Stimulated activated CD4-positive, alpha-beta T cell treated with anti-CD3 and anti-CD28 coated beads, Interleukin-15, amount 100 ng/mL, for 48 hours (primary cell): ENCODE measurements around the gene GABRG3.

ENCODE experiments used
- DNase-seq, 2 donors: peaks; one replicate each; pipeline ENCODE4 v3.0.0-alpha.2; 2020; ENCODE audit warnings: low read depth in 2 of 2

The GABRG3 gene

DNA sequence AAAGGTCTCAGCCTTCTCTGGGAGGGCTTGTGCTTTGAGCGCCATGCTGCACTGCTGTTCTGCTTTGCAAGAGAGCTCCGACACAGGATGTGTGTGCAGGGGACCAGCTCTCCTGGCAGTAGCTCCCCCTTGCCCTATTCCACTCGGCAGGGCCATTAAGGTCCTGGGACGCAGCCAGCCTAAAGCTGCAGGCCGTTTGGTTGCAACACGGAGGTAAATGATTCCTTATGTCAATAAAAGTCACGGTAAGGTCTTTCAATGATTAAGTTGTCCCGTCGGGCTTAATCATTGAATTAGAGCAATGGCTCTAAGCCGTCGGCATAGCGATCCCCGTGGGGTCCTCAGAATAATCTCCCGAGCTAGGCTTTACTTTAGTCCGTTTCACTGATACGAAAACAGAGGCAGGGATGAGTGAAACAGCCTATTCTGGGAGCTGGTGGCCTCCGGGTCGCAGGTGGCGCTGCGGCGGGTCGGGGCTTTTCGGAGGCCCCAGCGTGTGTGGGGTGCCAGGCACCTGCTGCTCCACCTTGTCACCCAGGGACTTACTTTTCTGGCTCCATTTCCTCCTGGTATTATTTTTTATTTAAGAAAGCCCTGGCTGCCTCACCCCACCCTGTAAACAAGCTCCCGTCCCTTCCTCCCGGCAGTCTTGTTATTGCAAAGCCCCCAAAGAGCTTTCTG lies 603.0 kb downstream of the GABRG3 start:
- no peak for DNase-seq

DNA sequence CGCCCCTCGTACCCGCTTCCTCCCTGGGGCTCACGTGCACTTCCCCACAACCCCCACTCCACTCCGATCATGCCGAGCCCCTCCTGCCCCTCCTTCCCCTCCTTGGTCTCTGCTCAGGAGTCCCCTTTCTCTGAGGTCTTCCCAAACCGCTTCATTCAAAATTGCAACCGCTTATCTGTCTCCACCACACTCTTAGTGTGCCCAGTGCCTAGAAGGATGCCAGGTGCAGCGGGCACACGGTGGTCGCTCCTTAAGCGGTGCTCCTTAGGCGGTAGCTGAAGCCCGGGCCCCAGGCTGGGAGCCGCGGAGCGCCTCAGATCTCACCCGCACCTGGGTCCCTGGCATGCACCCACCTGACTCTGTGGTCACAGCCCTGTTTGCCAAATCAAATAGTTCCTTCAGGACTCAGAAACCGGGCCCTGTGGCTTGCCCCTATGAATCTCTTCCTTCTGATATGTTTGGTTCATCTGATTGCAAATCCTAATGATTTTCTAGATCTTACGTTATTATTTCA lies 603.6 kb downstream of the GABRG3 start:
- no peak for DNase-seq

DNA sequence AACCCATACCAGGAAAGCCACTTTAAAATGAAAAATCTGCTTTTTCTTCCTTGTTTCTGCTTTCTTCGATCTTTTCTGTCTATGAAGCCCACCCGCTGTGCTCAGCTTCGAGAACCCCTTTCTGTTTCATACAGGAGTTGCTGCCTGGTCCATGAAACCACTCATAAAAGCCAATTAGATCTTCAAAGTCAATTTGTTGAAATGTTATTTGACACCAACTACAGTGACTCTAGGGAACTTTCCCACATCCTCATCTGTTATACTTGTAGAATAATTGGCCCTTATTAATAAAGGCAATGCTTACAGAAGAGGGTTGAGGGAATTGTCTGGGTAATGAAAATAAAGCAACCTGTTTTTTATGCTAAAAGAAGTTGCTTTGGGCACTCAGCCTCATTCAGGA lies 604.5 kb downstream of the GABRG3 start:
- no peak for DNase-seq

DNA sequence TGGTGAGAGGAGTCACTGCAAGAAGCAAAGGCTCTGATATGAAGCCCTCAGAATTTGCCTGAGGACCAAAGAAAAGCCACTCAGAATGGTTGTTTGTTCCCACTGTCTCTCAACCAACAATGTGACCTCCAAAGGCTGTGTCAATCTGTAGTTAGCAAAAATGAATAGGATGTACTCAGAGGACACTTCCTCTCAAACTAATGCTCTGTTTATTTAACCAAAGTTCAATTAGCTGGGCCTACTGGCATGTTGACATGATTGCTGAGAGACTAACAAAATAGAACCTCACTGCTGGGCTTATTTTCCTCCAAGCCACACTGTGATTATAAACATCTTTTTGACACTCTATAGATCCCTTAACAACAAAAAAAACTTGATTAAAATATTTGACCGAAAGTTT lies 605.6 kb downstream of the GABRG3 start:
- no peak for DNase-seq

DNA sequence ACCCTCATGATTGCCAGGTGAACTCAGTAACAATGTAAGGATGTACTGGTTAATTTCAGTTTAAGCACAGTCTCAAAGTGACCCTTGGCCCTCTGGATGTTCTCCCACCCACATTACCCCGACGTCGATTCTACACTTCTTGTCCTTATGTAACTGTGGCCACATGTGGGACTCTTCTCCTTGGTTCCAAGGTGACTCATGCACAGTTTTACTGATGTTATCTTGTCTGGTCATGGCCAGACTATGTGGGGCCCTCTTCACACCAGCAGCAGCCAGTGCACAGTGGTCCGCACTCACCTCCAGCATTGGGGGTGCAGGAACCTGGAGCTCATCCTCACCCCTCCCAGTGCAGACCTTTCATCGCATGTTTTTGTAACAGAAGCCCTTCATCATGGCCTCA lies 608.8 kb downstream of the GABRG3 start:
- no peak for DNase-seq

DNA sequence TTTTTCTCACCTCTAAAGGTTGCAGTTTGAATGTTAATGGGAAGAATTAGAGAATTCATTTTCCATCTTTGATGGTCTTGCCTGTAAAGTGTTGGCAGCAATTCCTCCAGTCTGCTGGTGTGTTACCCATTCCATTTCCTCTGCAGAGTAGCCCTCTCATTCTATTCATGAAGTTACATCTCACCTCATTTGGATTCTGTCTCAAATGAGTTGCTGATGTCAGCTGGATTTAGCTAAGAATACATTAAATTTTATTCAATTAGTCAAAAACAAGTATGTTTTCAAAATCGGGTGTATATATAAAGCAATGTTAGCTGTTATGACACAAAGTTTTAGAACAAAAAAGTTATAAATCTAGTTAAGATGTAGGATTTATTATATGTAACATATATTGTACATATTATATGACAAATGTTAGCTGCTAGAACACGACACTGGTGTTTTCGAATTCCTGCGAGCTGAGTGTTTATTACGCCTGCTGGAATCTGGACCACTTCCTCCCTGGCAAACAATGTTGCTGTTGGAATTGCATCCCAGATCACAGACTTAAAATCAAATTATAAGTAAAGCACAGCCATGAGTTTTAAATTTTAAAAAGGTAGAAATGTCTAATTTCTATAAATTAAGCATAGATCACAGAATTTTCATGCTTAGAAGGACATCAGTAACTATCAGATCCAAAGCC lies 611.9 kb downstream of the GABRG3 start:
- DNase-seq: no peak

DNA sequence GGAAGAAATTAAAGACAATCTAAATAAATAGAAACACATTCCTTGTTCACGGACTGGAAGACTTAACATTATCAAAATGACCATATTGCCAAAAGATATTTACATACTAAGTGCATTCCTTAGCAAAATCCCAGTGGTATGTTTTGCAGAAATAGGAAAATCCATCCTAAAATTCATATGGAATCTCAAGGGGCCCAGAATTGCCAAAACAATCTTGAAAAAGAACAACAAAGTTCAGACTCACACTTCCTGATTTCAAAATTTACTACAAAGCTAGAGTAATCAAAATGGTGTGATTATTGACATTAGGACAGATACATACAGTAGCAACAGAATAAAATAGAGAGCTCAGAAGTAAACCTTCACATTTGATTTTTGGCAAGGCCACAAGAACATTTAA lies 612.7 kb downstream of the GABRG3 start:
- DNase-seq: no peak

DNA sequence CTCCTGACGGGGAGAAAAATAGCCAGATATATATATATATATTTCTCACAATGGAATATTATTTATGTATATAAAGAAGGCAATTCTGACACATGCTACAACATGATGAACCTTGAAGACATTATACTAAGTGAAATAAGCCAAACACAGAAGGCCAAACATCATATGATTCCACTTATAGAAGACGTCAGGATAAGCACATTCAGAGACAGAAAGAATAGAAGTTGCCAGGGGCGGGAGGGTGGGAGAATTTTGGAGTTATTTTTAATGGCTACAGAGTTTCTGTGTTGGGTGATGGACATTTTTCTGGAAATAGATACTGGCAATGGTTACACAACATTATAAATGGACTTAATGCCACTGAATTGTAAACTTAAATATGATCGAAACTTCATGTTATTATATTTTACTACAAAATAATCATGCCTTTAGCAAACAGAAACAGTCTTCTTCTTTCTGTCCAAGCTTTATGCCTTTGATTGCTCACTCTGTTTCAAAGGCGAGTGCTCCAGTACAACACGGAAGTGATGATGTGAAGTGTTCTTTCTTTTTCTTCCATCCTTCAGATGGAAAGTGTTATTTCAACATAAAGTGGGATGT lies 614.2 kb downstream of the GABRG3 start:
- DNase-seq: no peak

DNA sequence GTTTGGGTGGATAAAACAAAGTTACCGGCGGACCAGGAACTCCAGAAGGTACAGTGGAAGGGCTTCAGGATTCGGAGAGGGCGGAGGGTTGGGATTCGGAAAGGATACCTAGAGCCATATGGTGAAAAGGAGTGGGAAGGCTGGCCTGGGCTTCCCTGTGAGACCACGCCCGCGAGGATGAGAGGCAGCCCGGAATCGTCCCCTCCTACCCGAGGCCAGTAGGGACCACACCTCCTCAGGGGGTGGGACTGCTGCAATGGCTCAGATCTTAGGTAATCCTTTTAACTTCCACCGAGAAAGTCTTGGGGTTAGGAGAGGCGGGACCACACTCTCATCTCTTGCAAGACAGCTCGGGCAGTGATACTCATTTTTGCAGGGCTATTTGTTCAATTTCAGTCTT lies 616.8 kb downstream of the GABRG3 start:
- DNase-seq: no peak

DNA sequence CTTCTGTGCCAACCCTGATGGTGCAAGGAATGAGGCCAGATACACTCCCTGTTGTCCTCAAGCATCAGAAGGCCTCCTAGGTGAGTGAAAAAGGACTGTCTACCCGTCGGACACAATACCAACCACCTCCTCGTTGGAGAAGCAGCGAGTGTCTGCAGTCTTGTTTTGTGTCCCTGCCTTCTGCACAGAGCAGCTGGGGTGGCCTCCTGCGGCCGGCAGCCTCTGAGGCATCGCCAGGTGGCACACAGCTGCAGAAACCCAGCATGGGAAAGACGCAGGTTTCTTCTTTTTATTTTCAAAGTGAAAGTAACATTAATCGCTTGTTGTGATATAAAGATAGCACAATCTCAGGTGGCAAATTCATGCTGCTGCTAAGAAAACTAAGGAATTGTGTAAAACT lies 618.3 kb downstream of the GABRG3 start:
- DNase-seq: no peak

DNA sequence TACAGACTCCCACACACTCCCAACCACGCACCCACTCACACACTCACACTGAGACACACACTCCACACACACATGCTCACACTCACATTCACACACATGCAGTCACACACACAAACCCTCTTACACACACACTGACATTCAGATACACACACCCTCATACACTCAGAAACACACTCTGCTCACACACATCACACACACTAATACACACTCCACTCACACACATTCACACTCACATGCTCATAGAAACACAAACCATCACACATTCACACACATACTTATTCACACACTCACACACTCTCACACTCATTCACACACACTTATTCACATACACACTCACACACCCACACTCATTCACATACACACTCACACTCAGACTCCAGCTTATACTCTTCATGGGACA lies 618.8 kb downstream of the GABRG3 start:
- no peak for DNase-seq
